HG03039 (cell line): Measurements from ENCODE around the gene TEAD3.

Experiments
- ATAC-seq: cut with Tn5 transposase; IDR thresholded peaks from one replicate; pipeline ENCODE4 v1.9.1; 2021; ENCODE audit warnings: mild to moderate bottlenecking, moderate library complexity; ENCODE audit not compliant: unreplicated experiment

Gene TEAD3

GRCh38 chr6:35492974-35493284 lies 4.0 kb downstream of the TEAD3 start:
- ATAC-seq, result no peak

GRCh38 chr6:35492258-35492973 lies 4.5 kb downstream of the TEAD3 start:
- no peak for ATAC-seq

- ATAC-seq, result no peak
Observed at GRCh38 chr6:35491558-35492257, 5.2 kb downstream of the TEAD3 start.

GRCh38 chr6:35490821-35491557 lies 5.9 kb downstream of the TEAD3 start:
- ATAC-seq, result no peak

GRCh38 chr6:35489995-35490791 lies 6.7 kb downstream of the TEAD3 start:
- no peak for ATAC-seq

GRCh38 chr6:35489066-35489465 lies 7.8 kb downstream of the TEAD3 start:
- ATAC-seq, result no peak

GRCh38 chr6:35488517-35488862 lies 8.4 kb downstream of the TEAD3 start:
- ATAC-seq, result no peak

GRCh38 chr6:35487658-35488516 lies 9.0 kb downstream of the TEAD3 start:
- ATAC-seq, result no peak

GRCh38 chr6:35486005-35486925 lies 10.6 kb downstream of the TEAD3 start:
- ATAC-seq, result no peak

GRCh38 chr6:35485402-35485877 lies 11.4 kb downstream of the TEAD3 start:
- ATAC-seq, result no peak

- no peak for ATAC-seq
Observed at GRCh38 chr6:35484921-35485392, 11.9 kb downstream of the TEAD3 start.

- ATAC-seq, result no peak
Observed at GRCh38 chr6:35483893-35484645, 12.8 kb downstream of the TEAD3 start.

GRCh38 chr6:35483490-35483889 lies 13.4 kb downstream of the TEAD3 start:
- no peak for ATAC-seq

- no peak for ATAC-seq
Observed at GRCh38 chr6:35483062-35483461, 13.8 kb downstream of the TEAD3 start.

GRCh38 chr6:35481226-35481625 lies 15.7 kb downstream of the TEAD3 start:
- no peak for ATAC-seq

GRCh38 chr6:35480176-35480575 lies 16.7 kb downstream of the TEAD3 start:
- no peak for ATAC-seq

GRCh38 chr6:35478259-35478658 lies 18.6 kb downstream of the TEAD3 start:
- ATAC-seq, result no peak

GRCh38 chr6:35477551-35478179 lies 19.2 kb downstream of the TEAD3 start:
- ATAC-seq, result no peak
